Tibial nerve (tissue), 4 donors: Measurements from ENCODE around the gene CALCOCO1.

ENCODE experiments used
- EP300 ChIP-seq, 2 donors: sonication (generic); formaldehyde crosslinking; IDR thresholded peaks; one replicate each; pipeline ENCODE4 v1.6.1; 2017; ENCODE audit warnings: antibody characterized with exemption in 2 of 2, mild to moderate bottlenecking in 1 of 2
- POLR2A ChIP-seq, 2 donors: fragments of 450-650 bp; IDR thresholded peaks; one replicate each; pipeline ENCODE4 v1.6.1; 2017; ENCODE audit warnings: antibody characterized with exemption in 2 of 2, mild to moderate bottlenecking in 2 of 2, moderate library complexity in 2 of 2
- TF ChIP-seq, protein P1 (sequence below), 5 experiments: fragments of 200-600 bp in 3 of 5; fragments of 450-650 bp in 2 of 5; sonication (generic) in 3 of 5; IDR thresholded peaks; one replicate each; pipeline ENCODE4 v1.5.1; 2016 to 2019; ENCODE audit warnings: antibody characterized with exemption in 5 of 5, mild to moderate bottlenecking in 3 of 5, moderate library complexity in 2 of 5

DNA sequence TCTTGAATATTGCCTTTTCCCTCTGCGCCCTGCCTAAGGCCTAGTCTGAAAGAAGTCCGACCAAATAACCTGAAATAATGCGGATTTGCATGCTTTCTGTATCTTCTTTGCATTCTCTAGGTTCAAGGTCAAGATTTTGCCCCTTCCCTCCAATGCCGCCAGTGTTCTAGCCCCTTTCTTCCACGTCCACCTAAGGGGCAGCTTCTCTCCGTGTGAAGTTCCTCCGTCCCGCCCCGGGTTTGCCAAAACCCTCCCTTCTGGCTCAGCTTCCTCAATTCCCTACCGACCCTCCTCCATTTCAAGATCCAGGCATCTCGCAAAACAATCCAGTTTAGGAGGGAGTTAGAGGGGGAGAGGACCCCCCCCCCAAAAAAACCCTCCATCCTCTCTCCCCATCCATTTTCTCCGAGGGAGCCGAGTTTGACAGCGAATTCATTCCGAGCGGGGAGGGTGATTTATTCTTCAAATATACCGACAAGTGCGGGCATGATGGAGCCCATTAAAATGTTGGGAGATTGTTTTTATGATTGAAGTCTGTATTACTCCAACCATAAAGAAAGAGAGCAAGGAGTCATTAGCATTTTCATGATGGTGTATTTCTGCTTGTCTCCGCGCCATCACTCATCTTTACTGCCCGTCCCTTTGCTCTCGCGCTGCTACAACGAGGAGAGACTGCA, 30.5 kb downstream of the CALCOCO1 start:
- TF ChIP-seq POLR2A (IDR thresholded peaks at IDR 0.05), result no peak
- TF ChIP-seq, protein P1, sequence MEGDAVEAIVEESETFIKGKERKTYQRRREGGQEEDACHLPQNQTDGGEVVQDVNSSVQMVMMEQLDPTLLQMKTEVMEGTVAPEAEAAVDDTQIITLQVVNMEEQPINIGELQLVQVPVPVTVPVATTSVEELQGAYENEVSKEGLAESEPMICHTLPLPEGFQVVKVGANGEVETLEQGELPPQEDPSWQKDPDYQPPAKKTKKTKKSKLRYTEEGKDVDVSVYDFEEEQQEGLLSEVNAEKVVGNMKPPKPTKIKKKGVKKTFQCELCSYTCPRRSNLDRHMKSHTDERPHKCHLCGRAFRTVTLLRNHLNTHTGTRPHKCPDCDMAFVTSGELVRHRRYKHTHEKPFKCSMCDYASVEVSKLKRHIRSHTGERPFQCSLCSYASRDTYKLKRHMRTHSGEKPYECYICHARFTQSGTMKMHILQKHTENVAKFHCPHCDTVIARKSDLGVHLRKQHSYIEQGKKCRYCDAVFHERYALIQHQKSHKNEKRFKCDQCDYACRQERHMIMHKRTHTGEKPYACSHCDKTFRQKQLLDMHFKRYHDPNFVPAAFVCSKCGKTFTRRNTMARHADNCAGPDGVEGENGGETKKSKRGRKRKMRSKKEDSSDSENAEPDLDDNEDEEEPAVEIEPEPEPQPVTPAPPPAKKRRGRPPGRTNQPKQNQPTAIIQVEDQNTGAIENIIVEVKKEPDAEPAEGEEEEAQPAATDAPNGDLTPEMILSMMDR (IDR thresholded peaks at IDR 0.05), result no peak
- no peak for TF ChIP-seq EP300 (IDR thresholded peaks at IDR 0.05)
